ENCODE measurements around the gene TPI1. TPM values are rescaled to one million over a fixed set of nuclear protein-coding genes. Genes with fewer than 3 reads are reported as not detected.
"Not testable (repeated sequence)": the region's sequence is repeated elsewhere in the genome, so short reads cannot be mapped to it uniquely, and the experiment has no call there.

The TPI1 gene
- total RNA-seq, 4 donors from 2014 or later: 360 to 671 (median 400) TPM

GRCh38 chr12:6871052-6871957, 4.0 kb downstream of the TPI1 start:
- TF ChIP-seq EP300 (IDR thresholded peaks at IDR 0.05; ENCODE audit: low read depth): no peak
- peak; percentile 40 for TF ChIP-seq POLR2A (IDR thresholded peaks at IDR 0.05)
- TF ChIP-seq POLR2AphosphoS5 (IDR thresholded peaks at IDR 0.05): peak; percentile 59 to 76 (median 65)
- no peak for TF ChIP-seq CTCF (IDR thresholded peaks at IDR 0.05)
- peaks cover 0 to 10% (median 5%) of the 10 kb centered on the region in 4 donors for H3K36me3 ChIP-seq
- peak; percentile 83 for DNase-seq
- intact Hi-C loops (cut with DNase I; ENCODE audit: low total_unique reads) (loop anchor here (5.0 kb wide), 1 partner anchor 66 kb away; no protein-coding TSS in a partner anchor), in situ Hi-C loops (cut with MboI; ENCODE audit: low pct_ligation_motif_present in 1 of 4, low pct_unique_long_range_greater_than_20kb in 1 of 4, low sequenced_read_pairs in 3 of 4) (no loop called here)
- no peaks in the 10 kb centered on the region for H3K27me3 ChIP-seq
- H3K4me1 ChIP-seq: peaks cover 24 to 58% (median 50%) of the 10 kb centered on the region in 4 donors
- 20 to 60% methylated on average over 1 to 12 of the region's 12 CpGs for WGBS, 2 donors (ENCODE audit: low coverage in 1 of 2)
- H3K9me3 ChIP-seq: no peaks in the 10 kb centered on the region
- peak overlapping the region in 3 of 4 donors; percentile 58 to 81 (median 77) for H3K4me3 ChIP-seq
- H3K27ac ChIP-seq: peak overlapping the region; percentile 89 to 99 (median 92)

GRCh38 chr12:6872073-6873048, 5.0 kb downstream of the TPI1 start:
- in situ Hi-C loops (cut with MboI; ENCODE audit: low pct_ligation_motif_present in 1 of 4, low pct_unique_long_range_greater_than_20kb in 1 of 4, low sequenced_read_pairs in 3 of 4) (no loop called here), intact Hi-C loops (cut with DNase I; ENCODE audit: low total_unique reads) (loop anchor here (5.0 kb wide), 1 partner anchor 65 kb away; no protein-coding TSS in a partner anchor)
- H3K36me3 ChIP-seq: peaks cover 0 to 10% (median 5%) of the 10 kb centered on the region in 4 donors
- no peak for TF ChIP-seq POLR2A (IDR thresholded peaks at IDR 0.05)
- peak; percentile 93 to 98 (median 97) for TF ChIP-seq CTCF (IDR thresholded peaks at IDR 0.05)
- peak; percentile 14 to 82 (median 59) for TF ChIP-seq POLR2AphosphoS5 (IDR thresholded peaks at IDR 0.05)
- peaks cover 24 to 51% (median 43%) of the 10 kb centered on the region in 4 donors for H3K4me1 ChIP-seq
- WGBS, 2 donors (ENCODE audit: low coverage in 1 of 2): 0 to 4% methylated on average over 7 to 32 of the region's 40 CpGs
- peak overlapping the region; percentile 89 to 99 (median 92) for H3K27ac ChIP-seq
- no peaks in the 10 kb centered on the region for H3K27me3 ChIP-seq
- DNase-seq: peak; percentile 91
- peak overlapping the region; percentile 51 to 81 (median 68) for H3K4me3 ChIP-seq
- H3K9me3 ChIP-seq: no peaks in the 10 kb centered on the region

GRCh38 chr12:6873094-6874014, 6.0 kb downstream of the TPI1 start, which contains the start of gene SPSB2:
SPSB2 (minus strand) TSS chr12:6873303; CDS start chr12:6872901, 402 bp downstream.
- 0 to 20% methylated on average over 1 to 21 of the region's 66 CpGs for WGBS, 2 donors (ENCODE audit: low coverage in 1 of 2)
- intact Hi-C loops (cut with DNase I; ENCODE audit: low total_unique reads): loop anchor here (5.0 kb wide), 1 partner anchor 64 kb away; no protein-coding TSS in a partner anchor
- Histone ChIP-seq H3K4me1 (peaks cover 23 to 49% (median 41%) of the 10 kb centered on the region in 4 donors), H3K27me3 (no peaks in the 10 kb centered on the region), H3K4me3 (peak within 1 kb of the TSS; percentile 58 to 81 (median 69)), H3K36me3 (peaks cover 0 to 10% (median 5%) of the 10 kb centered on the region in 4 donors), H3K27ac (peak within 1 kb of the TSS; percentile 89 to 99 (median 92)), H3K9me3 (no peaks in the 10 kb centered on the region)
- in situ Hi-C loops (cut with MboI; ENCODE audit: low pct_ligation_motif_present in 1 of 4, low pct_unique_long_range_greater_than_20kb in 1 of 4, low sequenced_read_pairs in 3 of 4): no loop called here
- peak; percentile 99 for DNase-seq
- TF ChIP-seq POLR2AphosphoS5 (IDR thresholded peaks at IDR 0.05) (peak; percentile 81 to 91 (median 88)), CTCF (IDR thresholded peaks at IDR 0.05) (peak in 1 of 5 experiments; percentile 2), POLR2A (IDR thresholded peaks at IDR 0.05) (peak; percentile 83), EP300 (IDR thresholded peaks at IDR 0.05; ENCODE audit: low read depth) (no peak)

GRCh38 chr12:6874015-6874368, 6.7 kb downstream of the TPI1 start:
- 48 to 51% methylated on average over 8 to 9 of the region's 9 CpGs for WGBS, 2 donors (ENCODE audit: low coverage in 1 of 2)
- intact Hi-C loops (cut with DNase I; ENCODE audit: low total_unique reads): loop anchor here (5.0 kb wide), 1 partner anchor 63 kb away; no protein-coding TSS in a partner anchor
- peaks cover 0 to 10% (median 5%) of the 10 kb centered on the region in 4 donors for H3K36me3 ChIP-seq
- H3K4me3 ChIP-seq: peak overlapping the region in 3 of 4 donors; percentile 58 to 81 (median 77)
- DNase-seq; H3K27me3 ChIP-seq; in situ Hi-C loops (cut with MboI; ENCODE audit: low pct_ligation_motif_present in 1 of 4, low pct_unique_long_range_greater_than_20kb in 1 of 4, low sequenced_read_pairs in 3 of 4); H3K9me3 ChIP-seq: not testable (repeated sequence)
- peaks cover 17 to 42% (median 35%) of the 10 kb centered on the region in 4 donors for H3K4me1 ChIP-seq
- peak overlapping the region; percentile 89 to 99 (median 92) for H3K27ac ChIP-seq

- DNase-seq; intact Hi-C loops (cut with DNase I; ENCODE audit: low total_unique reads); H3K27me3 ChIP-seq; H3K9me3 ChIP-seq; H3K4me1 ChIP-seq; H3K36me3 ChIP-seq; in situ Hi-C loops (cut with MboI; ENCODE audit: low pct_ligation_motif_present in 1 of 4, low pct_unique_long_range_greater_than_20kb in 1 of 4, low sequenced_read_pairs in 3 of 4); H3K4me3 ChIP-seq: not testable (repeated sequence)
- 73 to 90% methylated on average over 4 to 11 of the region's 11 CpGs for WGBS, 2 donors (ENCODE audit: low coverage in 1 of 2)
- peak overlapping the region in 3 of 4 donors; percentile 54 to 63 (median 60) for H3K27ac ChIP-seq
Measured at GRCh38 chr12:6879824-6880223, 12.5 kb downstream of the TPI1 start.
